ENCODE results near the gene TMEM128.

DNA sequence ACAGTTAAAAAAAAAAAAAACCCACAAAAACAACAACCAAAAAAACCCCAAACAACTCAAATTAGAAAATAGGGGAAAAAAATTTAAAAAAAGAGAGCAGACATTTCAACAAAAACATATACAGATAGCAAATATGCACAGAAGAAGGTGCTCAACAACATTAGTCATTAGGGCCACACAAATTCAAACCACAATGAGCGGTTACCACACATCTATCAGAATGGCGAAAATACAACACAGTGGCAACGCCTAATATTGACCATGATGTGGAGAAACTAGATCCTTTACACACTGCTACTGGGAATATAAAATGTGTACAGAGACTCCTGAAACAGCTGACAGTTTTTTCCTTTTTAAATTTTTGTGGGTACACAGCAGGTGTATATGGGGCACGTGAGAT is 22.5 kb upstream of the TMEM128 start:
- TF ChIP-seq ZNF431 (CRISPR knock-in tag; IDR thresholded peaks at IDR 0.05; ENCODE audit: borderline replicate concordance, low read depth) = no peak
- no peak for TF ChIP-seq CTCF (CRISPR knock-in tag; IDR thresholded peaks at IDR 0.05)

All from HepG2 (cell line).